Kidney tubule cell (primary cell): Measurements from ENCODE around the gene PRMT7.

Experiments
- DNase-seq: peaks from one replicate; pipeline ENCODE4 v3.0.0-alpha.2; 2018; ENCODE audit warnings: low spot score

Gene PRMT7

DNA sequence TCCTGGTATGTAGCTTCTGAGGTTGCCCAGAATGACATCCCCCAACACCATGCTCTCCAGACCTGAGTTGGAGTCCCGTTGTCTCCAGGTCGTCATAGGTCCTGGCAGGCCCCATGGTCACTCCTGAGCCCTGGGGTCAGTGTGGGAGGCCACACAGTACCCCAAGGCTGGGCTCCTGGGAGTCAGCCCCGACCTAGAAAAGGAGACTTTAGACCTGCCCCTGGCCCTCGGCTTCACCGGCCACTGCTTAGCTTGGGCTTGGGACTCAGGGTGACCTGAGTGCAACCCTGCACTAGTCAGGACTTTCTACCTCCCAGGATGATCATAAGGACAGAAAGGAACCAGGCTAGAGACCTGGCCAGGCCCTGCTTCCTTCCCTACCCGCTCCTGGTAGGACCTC, 65.8 kb downstream of the PRMT7 start:
- DNase-seq, result no peak

GRCh38 chr16:68377221-68377620, 66.4 kb downstream of the PRMT7 start:
- no peak for DNase-seq

- no peak for DNase-seq
Measured at GRCh38 chr16:68377667-68378393, 67.0 kb downstream of the PRMT7 start.

DNA sequence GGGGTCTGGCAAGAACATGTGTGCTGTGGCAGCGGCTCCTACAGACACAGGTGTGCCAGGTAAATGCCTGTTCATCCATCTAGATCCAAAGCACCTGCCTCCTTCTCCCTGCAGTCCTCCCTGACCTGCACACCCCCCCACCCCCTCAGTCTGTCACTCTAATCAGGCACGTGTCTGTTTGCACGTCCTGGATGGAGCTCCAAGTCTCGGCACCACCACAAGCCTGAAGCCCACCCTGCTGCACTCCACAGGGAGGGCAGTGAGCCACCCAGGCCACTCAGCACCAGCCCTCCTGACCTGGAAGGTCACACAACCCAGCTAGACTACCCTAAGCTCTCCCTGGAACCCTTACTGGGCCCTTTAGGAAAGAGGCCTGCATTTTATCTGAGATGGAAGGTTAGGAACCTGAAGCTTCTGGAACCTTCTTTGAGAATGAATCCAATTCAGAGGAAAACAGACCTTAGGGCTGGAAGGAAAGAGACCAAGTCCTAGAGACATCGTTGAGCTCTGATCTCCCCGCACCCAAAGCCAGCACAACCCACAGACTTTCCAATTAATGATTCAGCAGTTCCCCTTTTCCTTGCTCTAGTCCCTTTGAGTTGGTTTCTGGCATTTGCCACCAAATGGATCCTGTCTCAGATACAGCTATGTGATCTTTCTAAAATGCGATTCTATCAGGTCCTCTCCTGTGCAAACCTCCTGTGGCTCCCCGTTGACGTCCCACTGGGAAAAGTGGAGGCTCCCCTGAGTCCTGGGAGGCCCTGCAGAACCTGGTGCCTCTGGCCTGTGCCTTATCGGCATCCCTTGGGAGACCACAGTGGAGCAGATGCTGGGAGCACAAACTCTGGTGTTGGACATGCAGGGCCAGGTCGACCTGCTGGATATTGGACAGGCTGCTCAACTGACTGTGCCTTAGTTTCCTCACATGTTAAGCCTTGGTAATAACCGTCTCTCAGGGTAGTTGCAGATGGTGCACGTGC, 67.9 kb downstream of the PRMT7 start:
- no peak for DNase-seq

- DNase-seq, result no peak
Measured at GRCh38 chr16:68379472-68380347, 68.9 kb downstream of the PRMT7 start.

GRCh38 chr16:68380348-68380670, 69.5 kb downstream of the PRMT7 start:
- DNase-seq, result no peak

GRCh38 chr16:68380676-68381362, 70.0 kb downstream of the PRMT7 start:
- DNase-seq, result no peak

DNA sequence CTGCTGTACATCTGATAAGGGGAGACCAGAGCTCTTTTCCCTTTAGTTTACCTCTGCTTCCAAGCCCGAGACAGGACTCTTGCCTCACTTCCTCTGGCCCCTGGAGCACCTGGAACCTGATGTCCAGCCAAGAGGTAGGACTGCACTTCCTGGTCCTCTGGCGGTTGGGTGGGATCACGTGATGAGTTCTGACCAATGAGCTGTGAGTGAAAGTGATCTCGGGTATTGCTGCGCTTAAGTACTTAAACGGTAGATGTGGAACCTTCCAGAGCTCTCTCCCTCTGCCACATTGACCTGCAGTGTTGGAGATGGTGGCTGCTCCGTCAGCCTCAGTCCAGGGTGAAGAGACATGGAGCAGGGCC, 70.5 kb downstream of the PRMT7 start:
- DNase-seq, result no peak

DNA sequence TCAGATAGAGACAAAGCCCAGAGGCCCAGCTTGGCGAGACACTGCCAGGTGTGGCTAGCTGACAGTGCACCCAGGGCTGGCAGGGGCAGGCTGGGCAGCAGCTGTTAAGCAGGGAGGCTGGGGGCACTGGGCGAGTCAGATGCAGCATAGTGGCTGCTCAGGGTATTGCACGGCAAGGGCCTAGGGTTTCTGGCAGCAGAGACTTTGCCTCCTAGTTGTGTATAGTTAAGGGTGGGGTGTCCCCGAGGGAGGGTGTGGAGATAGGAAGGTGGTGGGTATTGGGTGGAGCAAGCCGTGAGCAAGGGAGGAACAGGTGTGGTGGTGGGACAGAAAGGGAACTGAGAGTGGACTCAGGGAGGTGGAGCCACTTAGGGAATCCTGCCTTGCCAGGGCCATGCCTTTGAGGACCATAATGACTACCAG, 71.5 kb downstream of the PRMT7 start:
- no peak for DNase-seq

DNA sequence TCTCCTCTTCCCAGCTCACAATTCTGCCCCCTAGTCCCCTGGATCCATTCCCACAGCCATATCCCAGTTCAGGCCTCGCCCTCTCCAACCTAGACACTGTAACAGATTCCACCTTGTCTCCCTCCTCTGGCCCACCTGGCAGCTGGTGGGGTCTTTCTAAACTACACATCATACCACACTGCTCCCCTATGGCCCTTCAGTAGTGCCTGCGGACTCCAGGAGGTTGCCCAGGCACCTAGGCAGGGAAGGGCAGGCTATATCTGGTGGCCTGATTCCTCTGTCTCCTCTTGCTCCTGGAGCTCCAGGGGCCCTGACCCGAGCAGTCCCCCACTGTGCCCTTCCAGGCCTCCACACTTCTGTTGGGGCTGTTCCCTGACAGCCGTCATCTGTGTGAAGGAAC, 73.0 kb downstream of the PRMT7 start:
- DNase-seq, result no peak

GRCh38 chr16:68384288-68385161, 73.7 kb downstream of the PRMT7 start:
- DNase-seq, result no peak

DNA sequence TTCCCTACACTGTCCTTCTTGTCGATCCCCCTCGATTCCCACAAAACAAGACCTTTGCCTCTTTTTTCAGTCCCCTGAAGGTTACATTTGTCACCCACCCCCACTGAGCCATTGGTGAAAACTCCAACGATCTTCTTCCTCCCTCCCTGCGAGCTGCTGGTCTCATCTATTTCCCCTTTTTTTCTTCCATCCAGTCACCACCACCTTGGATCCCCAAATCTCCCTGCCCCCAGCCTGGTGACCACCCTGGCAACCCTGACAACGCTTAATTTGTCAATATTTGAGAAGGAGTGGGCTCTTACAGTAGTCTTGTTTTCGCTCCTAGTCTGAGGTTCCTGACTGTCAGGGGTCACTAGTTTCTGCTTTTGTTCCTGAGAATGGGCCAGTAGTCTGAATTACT, 74.6 kb downstream of the PRMT7 start:
- DNase-seq, result no peak

GRCh38 chr16:68386628-68387027, 75.8 kb downstream of the PRMT7 start:
- no peak for DNase-seq

- DNase-seq, result no peak
Measured at GRCh38 chr16:68387301-68387700, 76.5 kb downstream of the PRMT7 start.

DNA sequence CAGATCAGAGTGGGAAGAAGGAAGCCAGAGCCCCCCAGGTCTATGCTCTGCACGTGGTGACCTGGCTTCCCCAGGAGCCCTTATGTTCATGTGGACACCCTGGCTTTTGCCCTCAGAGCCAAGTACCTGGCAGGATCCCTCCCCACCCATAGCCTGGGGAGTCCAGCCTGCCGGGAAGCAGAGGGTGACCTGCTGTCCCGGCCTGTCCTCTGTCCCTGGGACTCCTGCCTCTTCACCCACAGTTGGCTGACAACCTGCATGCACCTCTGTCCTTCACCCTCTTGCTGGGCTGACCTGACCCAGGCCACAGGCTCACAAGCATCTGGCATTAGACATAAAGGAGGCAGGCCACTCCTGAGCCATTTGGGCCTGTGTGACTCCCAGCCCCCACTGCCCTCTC, 77.3 kb downstream of the PRMT7 start:
- DNase-seq, result no peak

DNA sequence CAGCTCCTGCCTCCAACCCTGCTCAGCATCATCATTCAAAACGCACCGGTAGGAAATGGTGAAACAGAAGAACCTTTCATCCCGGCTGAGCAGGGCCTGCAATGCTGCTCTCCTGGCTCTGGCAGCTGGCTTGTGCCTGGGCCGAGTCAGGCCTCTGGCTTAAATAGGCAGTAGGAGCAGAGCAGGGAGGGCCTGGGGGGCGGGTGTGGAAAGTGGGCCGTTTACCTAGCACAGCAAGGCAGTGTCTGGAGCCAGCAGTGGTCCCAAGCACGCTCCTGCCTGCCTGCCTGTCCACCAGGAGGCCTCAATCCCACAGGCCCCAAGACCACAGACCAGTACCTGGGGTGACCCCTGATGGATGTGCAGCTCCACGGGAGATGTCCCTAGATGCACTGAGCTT, 78.2 kb downstream of the PRMT7 start:
- DNase-seq, result no peak

- DNase-seq, result no peak
Measured at GRCh38 chr16:68389750-68390371, 79.0 kb downstream of the PRMT7 start.

GRCh38 chr16:68393333-68393732, 82.5 kb downstream of the PRMT7 start:
- DNase-seq, result no peak

GRCh38 chr16:68395167-68395786, 84.5 kb downstream of the PRMT7 start:
- no peak for DNase-seq

- no peak for DNase-seq
Measured at GRCh38 chr16:68395815-68396214, 85.0 kb downstream of the PRMT7 start.
